HepG2 (cell line): ENCODE data around the gene PCNA. TPM values are rescaled to one million over a fixed set of nuclear protein-coding genes. Genes with fewer than 3 reads are reported as not detected.

Experiments
- ATAC-seq: fragments of 200-7000 bp; cut with Tn5 transposase; 3 replicates; pipeline ENCODE4 v1.9.1; 2020; ENCODE audit warnings: mild to moderate bottlenecking, moderate library complexity
- BruUV-seq: library from RNA; stranded (reverse); fragments of 400-500 nt; replicated peaks from 2 replicates; lab custom pipeline; 2021; lab: Mats Ljungman, UMichigan
- CTCF ChIA-PET: fragments of 300-600 bp; formaldehyde crosslinking; extraction: SDS; loops from one replicate; lab custom pipeline; 2021; ENCODE audit warnings: low total read pairs, inconsistent platforms, low intra/inter-chr PET ratio; lab: Yijun Ruan, JAX
- POLR2A ChIA-PET: fragments of 350-600 bp; sonication (Branson Sonifier 250); formaldehyde crosslinking; loops from one replicate; lab custom pipeline; 2020; ENCODE audit warnings: antibody characterized with exemption, inconsistent platforms; lab: Yijun Ruan, JAX
- DNase-seq: peaks from one replicate; pipeline ENCODE4 v3.0.0-alpha.2; 2015; ENCODE audit warnings: low spot score
- FAIRE-seq: peaks from 3 replicates; lab custom pipeline; 2011; peaks lifted over from hg19 to GRCh38; lab: Jason Lieb, UNC
- H2AFZ ChIP-seq: one replicate; pipeline ENCODE4 v1.6.1; 2011; ENCODE audit warnings: low read length, inconsistent platforms
- H3K27ac ChIP-seq: fragments of 300-600 bp; 3 replicates; pipeline ENCODE4 v1.8.0; 2011; ENCODE audit warnings: mixed run types, mild to moderate bottlenecking, mixed read lengths, low read length, inconsistent platforms; ENCODE audit not compliant: insufficient read depth; ENCODE audit errors: extremely low read length
- H3K27me3 ChIP-seq, 2 experiments: fragments of 200-600 bp in 1 of 2; 2 replicates in 1 of 2; 3 replicates in 1 of 2; pipeline versions ENCODE4 v1.6.0 to v1.8.0; 2011; ENCODE audit warnings: low read length in 2 of 2, mild to moderate bottlenecking in 2 of 2, moderate library complexity in 2 of 2, inconsistent platforms in 1 of 2; ENCODE audit not compliant: insufficient read depth in 2 of 2, control insufficient read depth in 1 of 2
- H3K36me3 ChIP-seq, 2 experiments: fragments of 200-600 bp in 1 of 2; replicated peaks in 1 of 2; 2 replicates in 1 of 2; 3 replicates in 1 of 2; pipeline versions ENCODE4 v1.5.1 to v1.8.0; 2011; ENCODE audit warnings: low read length in 2 of 2, inconsistent platforms in 1 of 2; ENCODE audit not compliant: insufficient read depth in 2 of 2, control insufficient read depth in 1 of 2
- H3K4me1 ChIP-seq: 2 replicates; pipeline ENCODE4 v1.5.1; 2012; ENCODE audit warnings: low read length, inconsistent platforms; ENCODE audit not compliant: insufficient read depth
- H3K4me2 ChIP-seq: 2 replicates; pipeline ENCODE4 v1.6.0; 2011; ENCODE audit warnings: low read depth, low read length, inconsistent platforms
- H3K4me3 ChIP-seq, 3 experiments: fragments of 200-600 bp in 1 of 3; sonication (generic), shearing (Covaris generic) in 1 of 3; replicated peaks in 1 of 3; 2 replicates each; pipeline ENCODE4 v1.5.1; 2011 to 2016; ENCODE audit warnings: low read length in 3 of 3, inconsistent platforms in 2 of 3, low read depth in 2 of 3, mild to moderate bottlenecking in 2 of 3, control low read depth in 1 of 3, mixed read lengths in 1 of 3; ENCODE audit not compliant: insufficient read depth in 1 of 3
- H3K79me2 ChIP-seq: one replicate; pipeline ENCODE4 v1.6.1; 2011; ENCODE audit warnings: low read length, inconsistent platforms; ENCODE audit not compliant: insufficient read depth
- H3K9ac ChIP-seq: 2 replicates; pipeline ENCODE4 v1.6.0; 2011; ENCODE audit warnings: mild to moderate bottlenecking, low read depth, low read length, inconsistent platforms; ENCODE audit not compliant: insufficient read depth
- H3K9me3 ChIP-seq: 2 replicates; pipeline ENCODE4 v1.5.1; 2012; ENCODE audit warnings: mild to moderate bottlenecking, low read length
- H4K20me1 ChIP-seq: 2 replicates; pipeline ENCODE4 v1.6.0; 2011; ENCODE audit warnings: inconsistent platforms, mild to moderate bottlenecking, low read length, moderate library complexity; ENCODE audit not compliant: insufficient read depth
- GZF1 ChIP-seq: sonication (generic); formaldehyde crosslinking; IDR thresholded peaks from 2 replicates; pipeline ENCODE4 v1.5.1; 2020; ENCODE audit warnings: mild to moderate bottlenecking, missing genetic modification reagents
- MAFF ChIP-seq: IDR thresholded peaks from 2 replicates; pipeline ENCODE4 v1.6.1; 2011; ENCODE audit warnings: low read depth, low read length, improper control_type of control experiment
- MAFK ChIP-seq, 2 experiments: IDR thresholded peaks in 1 of 2; conservative IDR thresholded peaks in 1 of 2; 2 replicates each; pipeline ENCODE4 v1.6.1; 2011; ENCODE audit warnings: improper control_type of control experiment in 2 of 2, low read length in 2 of 2
- NFE2 ChIP-seq: sonication (generic); formaldehyde crosslinking; IDR thresholded peaks from 2 replicates; pipeline ENCODE4 v1.4.0; 2020; ENCODE audit warnings: missing genetic modification reagents
- NFE2L2 ChIP-seq: fragments of 150-350 bp; IDR thresholded peaks from 2 replicates; pipeline ENCODE4 v1.6.1; 2014; ENCODE audit warnings: low read length
- ZBTB21 ChIP-seq: sonication (generic); formaldehyde crosslinking; IDR thresholded peaks from 2 replicates; pipeline ENCODE4 v1.4.0; 2020; ENCODE audit warnings: missing genetic modification reagents
- ZNF224 ChIP-seq: sonication (generic); formaldehyde crosslinking; IDR thresholded peaks from 2 replicates; pipeline ENCODE4 v1.5.0; 2020; ENCODE audit warnings: mild to moderate bottlenecking, missing genetic modification reagents
- ZNF44 ChIP-seq: sonication (generic); formaldehyde crosslinking; IDR thresholded peaks from 2 replicates; pipeline ENCODE4 v1.5.1; 2020; ENCODE audit warnings: mild to moderate bottlenecking, missing genetic modification reagents
- ZNF569 ChIP-seq: sonication (generic); formaldehyde crosslinking; IDR thresholded peaks from 2 replicates; pipeline ENCODE4 v1.5.0; 2020; ENCODE audit warnings: mild to moderate bottlenecking, missing genetic modification reagents, moderate library complexity, borderline replicate concordance
- whole genome bisulfite sequencing: methylation state at CpG from one replicate; pipeline ENCODE4 v1.1.6; 2017; ENCODE audit warnings: low lambda C conversion rate; 5-methylcytosine and 5-hydroxymethylcytosine counted together
- in situ Hi-C: cut with HindIII; loops from 2 replicates; pipeline ENCODE4 v1.10.0; 2017; ENCODE audit warnings: low pct_unique_long_range_greater_than_20kb; ENCODE audit not compliant: extremely low pct_ligation_motif_present
- intact Hi-C: fragments of 100-400 bp; cut with micrococcal nuclease; formaldehyde crosslinking; loops from one replicate; pipeline ENCODE4 v1.10.0; 2022; ENCODE audit not compliant: unreplicated experiment
- polyA plus RNA-seq, 8 experiments: library from polyadenylated mRNA; depleted of rRNA in 3 of 8; stranded (reverse) in 7 of 8; unstranded in 1 of 8; fragments of >200 nt; fragmentation: Illumina TruSeq in 4 of 8; extraction: Trizol in 4 of 8; gene quantifications; 2 replicates each; pipeline versions ENCODE4 v1.2.1 to v1.2.3, GENCODE V29; 2011 to 2016; ENCODE audit warnings: low read depth in 4 of 8, missing spikeins in 1 of 8, mixed read lengths in 1 of 8; ENCODE audit not compliant: insufficient read depth in 1 of 8
- total RNA-seq, 5 experiments: library from RNA; depleted of rRNA; stranded (reverse); fragments of >200 nt; fragmentation: Illumina TruSeq; extraction: Trizol; gene quantifications; 2 replicates each; pipeline ENCODE4 v1.2.3, GENCODE V29; 2016; ENCODE audit warnings: low read depth in 1 of 5

The PCNA gene
- total and polyA plus RNA-seq, 2 of the 13 experiments (the other 11 are each of a cell fraction or from before 2014, with no cell fraction given) = 229 to 655 TPM

DNA sequence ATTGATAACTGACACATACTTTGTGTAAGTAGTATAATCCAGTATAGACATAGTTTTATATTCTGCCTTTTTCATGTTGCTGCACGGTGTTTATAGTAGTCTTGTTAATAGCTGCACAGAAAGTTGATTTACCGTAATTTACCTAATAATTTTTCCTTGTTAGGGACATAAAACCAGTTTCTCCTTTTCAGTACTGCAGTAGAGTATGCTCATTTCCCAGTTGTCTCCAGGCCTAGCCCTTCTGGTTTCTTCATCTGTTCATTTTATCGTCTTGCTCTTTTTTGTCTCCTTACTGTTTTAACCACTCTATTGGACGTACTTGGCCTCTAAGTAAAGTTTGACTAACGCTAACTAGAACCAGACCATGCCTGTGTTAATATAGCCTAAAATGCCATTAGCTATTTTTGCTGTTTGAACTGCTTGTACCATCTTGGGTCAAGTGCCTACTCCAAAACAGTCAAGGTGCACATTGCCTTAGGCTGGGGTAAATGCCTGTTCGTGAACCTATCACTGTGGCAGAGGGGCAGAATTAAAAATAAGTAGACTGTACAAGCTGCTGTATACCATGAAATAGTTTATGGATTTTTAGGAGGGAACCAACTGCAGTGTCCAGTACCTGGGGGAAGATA is 41.9 kb upstream of the PCNA start:
- intact Hi-C loops = no loop called here
- H3K79me2 ChIP-seq = peaks cover 94% of the 10 kb centered on the region
- H3K27ac ChIP-seq = no peak overlapping the region
- H3K27me3 ChIP-seq = no peaks in the 10 kb centered on the region
- no peak overlapping the region for H2AFZ ChIP-seq
- no peak overlapping the region for H3K9ac ChIP-seq
- no peak overlapping the region for H3K4me3 ChIP-seq
- in situ Hi-C loops = no loop called here
- peaks cover 9% of the 10 kb centered on the region for H4K20me1 ChIP-seq
- ATAC-seq (no peak), FAIRE-seq (no peak), DNase-seq (no peak)
- no peak for TF ChIP-seq ZNF569
- TF ChIP-seq GZF1 (CRISPR knock-in tag) = peak; percentile 96
- peaks cover 0 to 1% of the 10 kb centered on the region in 2 experiments; a peak in 2 of 5 replicates for H3K36me3 ChIP-seq
- WGBS = 98% methylated on average over 6 of the region's 6 CpGs
- ChIA-PET POLR2A (interaction anchor here (0.5 kb wide), 1 partner anchor 74 kb away, joined by 3 read pairs; no protein-coding TSS in a partner anchor), CTCF (no interaction called here)
- no peaks in the 10 kb centered on the region for H3K9me3 ChIP-seq
- no TSS peak for BruUV-seq
- peaks cover 68% of the 10 kb centered on the region for H3K4me1 ChIP-seq
- H3K4me2 ChIP-seq = no peak overlapping the region

GRCh38 chr20:5160882-5161281 is 41.1 kb upstream of the PCNA start:
- peaks cover 94% of the 10 kb centered on the region for H3K79me2 ChIP-seq
- no peak for FAIRE-seq
- H3K27ac ChIP-seq = no peak overlapping the region

More at GRCh38 chr20:5160882-5161281, 41.1 kb upstream of the PCNA start:
- BruUV-seq = no TSS peak
- in situ Hi-C loops = no loop called here
- H3K36me3 ChIP-seq = peaks cover 0 to 1% of the 10 kb centered on the region in 2 experiments; a peak in 1 of 5 replicates
- no peak for ATAC-seq
- ChIA-PET POLR2A (no interaction called here), CTCF (no interaction called here)
- H3K4me3 ChIP-seq = no peak overlapping the region
- no peak overlapping the region for H3K4me2 ChIP-seq
- no peaks in the 10 kb centered on the region for H3K27me3 ChIP-seq
- no peaks in the 10 kb centered on the region for H3K9me3 ChIP-seq
- H2AFZ ChIP-seq = no peak overlapping the region
- H3K4me1 ChIP-seq = peaks cover 68% of the 10 kb centered on the region
- intact Hi-C loops = no loop called here
- no peak for DNase-seq
- TF ChIP-seq MAFK (conservative IDR thresholded peaks at IDR 0.05 in 1 of 2, IDR thresholded peaks at IDR 0.05 in 1 of 2; ENCODE audit: low read length in 2 of 2) = peak; percentile 88 to 89
- TF ChIP-seq NFE2L2 = peak; percentile 89
- no peak for TF ChIP-seq ZBTB21
- no peak for TF ChIP-seq ZNF224 (CRISPR knock-in tag)
- peak; percentile 83 for TF ChIP-seq MAFF
- no peak for TF ChIP-seq ZNF44
- TF ChIP-seq NFE2 (CRISPR knock-in tag) = 0 out of 2 replicates have a peak, but pooled peaks have one; percentile 34
- peaks cover 2% of the 10 kb centered on the region for H4K20me1 ChIP-seq
- no peak overlapping the region for H3K9ac ChIP-seq
